IMR-90 (cell line): Measurements from ENCODE around the gene PLCH1. TPM values are rescaled to one million over a fixed set of nuclear protein-coding genes. Genes with fewer than 3 reads are reported as not detected.

ENCODE experiments used
- ATAC-seq: fragments of 200-7000 bp; cut with Tn5 transposase; 2 replicates; pipeline ENCODE4 v1.9.1; 2020; ENCODE audit warnings: low read depth, mild to moderate bottlenecking, moderate library complexity
- BruUV-seq: library from RNA; stranded (reverse); fragments of 400-500 nt; replicated peaks from 2 replicates; lab custom pipeline; 2021; lab: Mats Ljungman, UMichigan
- CTCF ChIA-PET: fragments of 300-600 bp; formaldehyde crosslinking; extraction: SDS; loops from one replicate; lab custom pipeline; 2021; ENCODE audit warnings: antibody characterized with exemption; lab: Yijun Ruan, JAX
- POLR2A ChIA-PET: fragments of 300-600 bp; sonication (Branson Sonifier 250); formaldehyde crosslinking; loops from one replicate; lab custom pipeline; 2022; ENCODE audit warnings: antibody characterized with exemption; ENCODE audit not compliant: unreplicated experiment; lab: Charles Lee
- DNase-seq: peaks from one replicate; pipeline ENCODE4 v3.0.0; 2013
- H2AFZ ChIP-seq: replicated peaks from 2 replicates; pipeline ENCODE3; 2013; ENCODE audit warnings: low read length, mild to moderate bottlenecking; ENCODE audit not compliant: poor library complexity
- H2AK5ac ChIP-seq: 2 replicates; pipeline ENCODE4 v1.6.1; 2013; ENCODE audit warnings: low read depth, low read length, inconsistent platforms
- H2AK9ac ChIP-seq: replicated peaks from 2 replicates; pipeline ENCODE3; 2013; ENCODE audit warnings: mild to moderate bottlenecking, low read depth, low read length, moderate library complexity; ENCODE audit not compliant: poor library complexity
- H2BK120ac ChIP-seq: 2 replicates; pipeline ENCODE4 v1.6.1; 2013; ENCODE audit warnings: low read depth, low read length, inconsistent platforms
- H2BK15ac ChIP-seq: 3 replicates; pipeline ENCODE4 v1.6.1; 2013; ENCODE audit warnings: low read depth, low read length, inconsistent platforms
- H2BK20ac ChIP-seq: 2 replicates; pipeline ENCODE4 v1.6.1; 2013; ENCODE audit warnings: low read depth, mild to moderate bottlenecking, inconsistent platforms, low read length, moderate library complexity
- H2BK5ac ChIP-seq: 2 replicates; pipeline ENCODE4 v1.6.1; 2013; ENCODE audit warnings: mild to moderate bottlenecking, low read depth, low read length, inconsistent platforms; ENCODE audit not compliant: poor library complexity, severe bottlenecking
- H3K14ac ChIP-seq: replicated peaks from 2 replicates; pipeline ENCODE4 v1.6.1; 2013; ENCODE audit warnings: low read depth, low read length, inconsistent platforms
- H3K18ac ChIP-seq: 2 replicates; pipeline ENCODE4 v1.6.1; 2013; ENCODE audit warnings: low read depth, low read length, control low read depth
- H3K23ac ChIP-seq: 2 replicates; pipeline ENCODE4 v1.6.1; 2013; ENCODE audit warnings: low read depth, low read length, inconsistent platforms
- H3K27ac ChIP-seq: 2 replicates; pipeline ENCODE4 v1.5.1; 2013; ENCODE audit warnings: mild to moderate bottlenecking, control low read depth, low read length; ENCODE audit not compliant: insufficient read depth
- H3K27me3 ChIP-seq: 2 replicates; pipeline ENCODE4 v1.6.1; 2013; ENCODE audit warnings: low read length; ENCODE audit not compliant: control insufficient read depth, insufficient read depth
- H3K36me3 ChIP-seq: 2 replicates; pipeline ENCODE4 v1.6.1; 2013; ENCODE audit warnings: low read length, mixed read lengths; ENCODE audit not compliant: control insufficient read depth, insufficient read depth
- H3K4ac ChIP-seq: 2 replicates; pipeline ENCODE4 v1.6.1; 2013; ENCODE audit warnings: low read depth, low read length, inconsistent platforms
- H3K4me1 ChIP-seq: 2 replicates; pipeline ENCODE4 v1.6.1; 2013; ENCODE audit warnings: low read length, mixed read lengths; ENCODE audit not compliant: control insufficient read depth, insufficient read depth
- H3K4me2 ChIP-seq: 2 replicates; pipeline ENCODE4 v1.6.1; 2013; ENCODE audit warnings: low read depth, mild to moderate bottlenecking, control low read depth, low read length, moderate library complexity
- H3K4me3 ChIP-seq: 2 replicates; pipeline ENCODE4 v1.5.1; 2013; ENCODE audit warnings: low read depth, mild to moderate bottlenecking, control low read depth, low read length, moderate library complexity; ENCODE audit not compliant: insufficient read depth
- H3K56ac ChIP-seq: 2 replicates; pipeline ENCODE4 v1.6.1; 2013; ENCODE audit warnings: low read length, inconsistent platforms; ENCODE audit not compliant: insufficient read depth; ENCODE audit errors: extremely low read depth
- H3K79me1 ChIP-seq, 2 experiments: 2 replicates each; pipeline ENCODE4 v1.6.1; 2013; ENCODE audit warnings: low read length in 2 of 2, inconsistent platforms in 1 of 2, low read depth in 1 of 2
- H3K9ac ChIP-seq: 2 replicates; pipeline ENCODE4 v1.6.1; 2013; ENCODE audit warnings: low read depth, low read length, control low read depth
- H3K9me1 ChIP-seq: 2 replicates; pipeline ENCODE4 v1.6.1; 2013; ENCODE audit warnings: low read length, inconsistent platforms; ENCODE audit not compliant: insufficient read depth
- H3K9me3 ChIP-seq: 2 replicates; pipeline ENCODE4 v1.6.1; 2013; ENCODE audit warnings: low read length; ENCODE audit not compliant: control insufficient read depth, insufficient read depth
- H4K20me1 ChIP-seq: 2 replicates; pipeline ENCODE4 v1.6.1; 2013; ENCODE audit warnings: low read length, inconsistent platforms; ENCODE audit not compliant: insufficient read depth
- H4K5ac ChIP-seq: 2 replicates; pipeline ENCODE4 v1.6.1; 2013; ENCODE audit warnings: mild to moderate bottlenecking, low read depth, low read length, control low read depth
- H4K8ac ChIP-seq, 2 experiments: 2 replicates each; pipeline ENCODE4 v1.6.1; 2013; ENCODE audit warnings: low read depth in 2 of 2, low read length in 2 of 2, control low read depth in 1 of 2, inconsistent platforms in 1 of 2
- H4K91ac ChIP-seq: 2 replicates; pipeline ENCODE4 v1.6.1; 2013; ENCODE audit warnings: low read depth, low read length, inconsistent platforms; ENCODE audit not compliant: insufficient read depth
- BHLHE40 ChIP-seq: fragments of 150-350 bp; IDR thresholded peaks from 2 replicates; pipeline ENCODE4 v1.6.1; 2016; ENCODE audit warnings: mild to moderate bottlenecking, low read depth, low read length
- CHD1 ChIP-seq: IDR thresholded peaks from 2 replicates; pipeline ENCODE4 v1.6.1; 2012; ENCODE audit warnings: low read depth, low read length, improper control_type of control experiment
- CTCF ChIP-seq: conservative IDR thresholded peaks from 2 replicates; pipeline ENCODE4 v1.5.1; 2012; ENCODE audit warnings: mild to moderate bottlenecking, low read depth, low read length, improper control_type of control experiment
- ELK1 ChIP-seq: fragments of 150-350 bp; IDR thresholded peaks from 2 replicates; pipeline ENCODE4 v1.6.1; 2016; ENCODE audit warnings: low read depth, mild to moderate bottlenecking, low read length, moderate library complexity, borderline replicate concordance
- FOS ChIP-seq: fragments of 150-350 bp; IDR thresholded peaks from 2 replicates; pipeline ENCODE4 v1.6.1; 2016; ENCODE audit warnings: low read depth, low read length
- MAFK ChIP-seq: IDR thresholded peaks from 2 replicates; pipeline ENCODE4 v1.6.1; 2012; ENCODE audit warnings: low read depth, low read length, improper control_type of control experiment
- NFE2L2 ChIP-seq: fragments of 150-350 bp; IDR thresholded peaks from 2 replicates; pipeline ENCODE4 v1.6.1; 2016; ENCODE audit warnings: low read depth, mild to moderate bottlenecking, low read length
- RCOR1 ChIP-seq: IDR thresholded peaks from 2 replicates; pipeline ENCODE4 v1.6.1; 2012; ENCODE audit warnings: mild to moderate bottlenecking, low read length, improper control_type of control experiment; ENCODE audit not compliant: insufficient replicate concordance
- WGBS, 2 experiments: methylation state at CpG; one replicate each; pipeline versions ENCODE4 v1.1.5 to v1.1.7; 2013; ENCODE audit warnings: missing lambda C conversion rate in 2 of 2; ENCODE audit not compliant: insufficient read length in 1 of 2; ENCODE audit errors: extremely low coverage in 2 of 2; 5-methylcytosine and 5-hydroxymethylcytosine counted together
- dilution Hi-C: fragments of 300-500 bp; cut with HindIII; formaldehyde crosslinking; loops from one replicate; pipeline ENCODE4 v1.14.3; 2018; ENCODE audit warnings: low sequenced_read_pairs; ENCODE audit not compliant: unreplicated experiment
- in situ Hi-C: fragments of 300-500 bp; cut with MboI; formaldehyde crosslinking; loops from 3 replicates; pipeline ENCODE4 v1.14.3; 2019; ENCODE audit warnings: low sequenced_read_pairs, inconsistent platforms, mixed read lengths
- intact Hi-C: fragments of 100-400 bp; cut with micrococcal nuclease; formaldehyde crosslinking; loops from 2 replicates; pipeline ENCODE4 v1.10.0; 2022
- polyA plus RNA-seq, 3 experiments: library from polyadenylated mRNA; depleted of rRNA; stranded (reverse); fragments of >200 nt; gene quantifications; 2 replicates each; pipeline ENCODE4 v1.2.3, GENCODE V29; 2012; ENCODE audit warnings: low replicate concordance in 1 of 3
- total RNA-seq: library from RNA; depleted of rRNA; stranded (reverse); fragments of >200 nt; gene quantifications from 2 replicates; pipeline ENCODE4 v1.2.3, GENCODE V29; 2012

The PLCH1 gene
- total and polyA plus RNA-seq, 2 of the 4 experiments (the other 2 are of a cell fraction) = not detected

DNA sequence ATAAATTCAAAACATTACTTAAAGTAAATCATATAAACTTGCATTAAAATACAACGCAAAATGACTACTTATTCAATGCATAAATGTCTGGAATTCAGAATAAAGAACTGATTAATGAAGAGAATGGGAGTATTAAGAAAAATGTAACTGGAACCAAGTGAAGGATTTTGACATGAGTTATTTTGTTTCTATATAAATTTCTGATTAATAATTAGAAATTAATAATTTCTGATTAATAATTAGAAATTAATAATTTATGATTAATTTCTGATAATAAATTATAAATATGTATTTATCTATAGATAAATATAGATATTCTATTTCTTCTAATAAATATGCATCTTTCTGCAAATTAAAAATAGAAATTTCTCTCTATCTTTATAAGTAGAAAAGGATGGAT, 291.4 kb downstream of the PLCH1 start:
- H3K4me1 ChIP-seq = no peaks in the 10 kb centered on the region
- H3K4me2 ChIP-seq = no peak overlapping the region
- no peak overlapping the region for H3K9ac ChIP-seq
- H3K23ac ChIP-seq = no peak overlapping the region
- ChIA-PET POLR2A (no interaction called here), CTCF (no interaction called here)
- no peak overlapping the region for H2AK5ac ChIP-seq
- H4K8ac ChIP-seq = no peak overlapping the region
- peaks cover 4% of the 10 kb centered on the region for H3K9me3 ChIP-seq
- no peaks in the 10 kb centered on the region for H3K9me1 ChIP-seq
- intact Hi-C loops (no loop called here), in situ Hi-C loops (no loop called here), dilution Hi-C loops (no loop called here)
- no peak overlapping the region for H2AFZ ChIP-seq
- no peak overlapping the region for H4K5ac ChIP-seq
- H2BK20ac ChIP-seq = no peak overlapping the region
- no peak overlapping the region for H2AK9ac ChIP-seq
- no peak overlapping the region for H2BK120ac ChIP-seq
- H4K91ac ChIP-seq = no peak overlapping the region
- H4K20me1 ChIP-seq = no peaks in the 10 kb centered on the region
- H3K36me3 ChIP-seq = no peaks in the 10 kb centered on the region
- H3K56ac ChIP-seq = no peak overlapping the region
- no peak for TF ChIP-seq FOS
- TF ChIP-seq RCOR1 = no peak
- TF ChIP-seq BHLHE40 = no peak
- TF ChIP-seq ELK1 = no peak
- no peak for TF ChIP-seq MAFK
- TF ChIP-seq CTCF = no peak
- no peak for TF ChIP-seq NFE2L2
- TF ChIP-seq CHD1 = no peak
- H3K27me3 ChIP-seq = no peaks in the 10 kb centered on the region
- no peak overlapping the region for H3K18ac ChIP-seq
- no CpG with 5 or more reads among the region's 1 CpG for WGBS, 2 experiments
- H2BK5ac ChIP-seq = no peak overlapping the region
- ATAC-seq (no peak), DNase-seq (no peak)
- H3K4ac ChIP-seq = no peak overlapping the region
- BruUV-seq = no TSS peak
- no peak overlapping the region for H3K14ac ChIP-seq
- no peak overlapping the region for H3K27ac ChIP-seq
- no peak overlapping the region for H3K4me3 ChIP-seq
- H3K79me1 ChIP-seq = no peaks in the 10 kb centered on the region
- H2BK15ac ChIP-seq = no peak overlapping the region
